Muscle of leg (tissue), 11 donors: ENCODE results near the gene MGAT5. TPM values are rescaled to one million over a fixed set of nuclear protein-coding genes. Genes with fewer than 3 reads are reported as not detected.

ENCODE experiments used
- DNase-seq: peaks from one replicate; pipeline ENCODE4 v3.0.0; 2013
- H3K27ac ChIP-seq: one replicate; pipeline ENCODE4 v1.5.1; 2013; ENCODE audit warnings: mild to moderate bottlenecking, low read length, control low read depth
- H3K27me3 ChIP-seq: one replicate; pipeline ENCODE4 v1.6.1; 2013; ENCODE audit warnings: low read length; ENCODE audit not compliant: control insufficient read depth, insufficient read depth
- H3K36me3 ChIP-seq: one replicate; pipeline ENCODE4 v1.6.1; 2013; ENCODE audit warnings: low read length; ENCODE audit not compliant: control insufficient read depth, insufficient read depth
- H3K4me1 ChIP-seq: one replicate; pipeline ENCODE4 v1.6.1; 2013; ENCODE audit warnings: low read length; ENCODE audit not compliant: control insufficient read depth, insufficient read depth
- H3K4me3 ChIP-seq: one replicate; pipeline ENCODE4 v1.5.1; 2013; ENCODE audit warnings: low read length, control low read depth
- H3K9me3 ChIP-seq: replicated peaks from 2 replicates; pipeline ENCODE4 v1.6.1; 2013; ENCODE audit warnings: low read depth, low read length; ENCODE audit not compliant: control insufficient read depth
- WGBS: methylation state at CpG from one replicate; pipeline ENCODE4 v1.1.5; 2013; ENCODE audit warnings: missing lambda C conversion rate; ENCODE audit not compliant: insufficient coverage; 5-methylcytosine and 5-hydroxymethylcytosine counted together
- polyA plus RNA-seq, 8 donors: library from polyadenylated mRNA; unstranded; fragments of 120-200 nt; gene quantifications; one replicate each; pipeline versions ENCODE4 v1.2.1 to v1.2.3, GENCODE V29; 2013; ENCODE audit warnings: inconsistent platforms in 1 of 8, low replicate concordance in 1 of 8; ENCODE audit not compliant: insufficient read length in 8 of 8, insufficient read depth in 1 of 8
- total RNA-seq: library from RNA; stranded (reverse); fragments of 120-200 nt; gene quantifications from one replicate; pipeline ENCODE4 v1.2.4, GENCODE V29; 2013

The MGAT5 gene
- total and polyA plus RNA-seq, 9 donors = 14.5 to 29.7 (median 23.8) TPM

DNA sequence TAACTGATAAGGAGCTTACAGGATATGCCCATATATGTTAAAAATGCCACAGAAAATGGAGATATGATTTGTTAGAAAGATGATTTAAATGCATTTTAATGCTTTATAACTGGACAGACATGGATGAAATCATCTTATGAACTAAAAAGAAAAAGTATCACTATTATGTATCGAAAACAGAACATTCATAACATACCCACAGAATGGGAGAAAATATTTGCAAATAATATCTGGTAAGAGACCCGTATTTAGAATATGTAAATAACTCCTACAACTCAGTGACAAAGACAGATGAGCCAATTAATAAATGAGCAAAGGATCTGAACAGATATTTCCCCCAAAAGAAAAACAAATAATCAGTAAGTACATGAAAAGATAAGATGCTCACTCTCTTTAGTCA is 24.3 kb upstream of the MGAT5 start:
- Histone ChIP-seq H3K36me3 (no peaks in the 10 kb centered on the region), H3K4me1 (no peaks in the 10 kb centered on the region), H3K27me3 (no peaks in the 10 kb centered on the region), H3K4me3 (no peak overlapping the region), H3K27ac (no peak overlapping the region), H3K9me3 (peaks cover 7% of the 10 kb centered on the region)
- no CpG with 5 or more reads among the region's 2 CpGs for WGBS
- DNase-seq = no peak

DNA sequence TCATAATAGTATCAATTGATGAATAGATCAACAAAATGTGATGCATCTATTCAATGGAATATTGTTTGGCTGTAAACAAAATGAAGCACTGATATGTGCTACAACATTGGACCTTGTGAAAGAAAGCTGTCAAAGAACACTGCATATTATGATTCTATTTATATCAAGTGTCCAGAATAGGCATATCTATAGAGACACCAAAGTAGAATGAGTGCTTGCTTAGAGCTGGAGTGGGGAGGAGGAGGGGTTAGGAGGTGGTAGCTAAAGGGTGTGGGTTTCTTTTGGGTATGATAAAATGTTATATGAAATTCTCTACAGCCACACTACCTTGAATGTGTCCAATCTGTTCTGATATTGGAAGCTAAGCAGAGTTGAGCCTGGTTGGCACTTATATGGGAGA is 23.0 kb upstream of the MGAT5 start:
- no peak overlapping the region for H3K27ac ChIP-seq

DNA sequence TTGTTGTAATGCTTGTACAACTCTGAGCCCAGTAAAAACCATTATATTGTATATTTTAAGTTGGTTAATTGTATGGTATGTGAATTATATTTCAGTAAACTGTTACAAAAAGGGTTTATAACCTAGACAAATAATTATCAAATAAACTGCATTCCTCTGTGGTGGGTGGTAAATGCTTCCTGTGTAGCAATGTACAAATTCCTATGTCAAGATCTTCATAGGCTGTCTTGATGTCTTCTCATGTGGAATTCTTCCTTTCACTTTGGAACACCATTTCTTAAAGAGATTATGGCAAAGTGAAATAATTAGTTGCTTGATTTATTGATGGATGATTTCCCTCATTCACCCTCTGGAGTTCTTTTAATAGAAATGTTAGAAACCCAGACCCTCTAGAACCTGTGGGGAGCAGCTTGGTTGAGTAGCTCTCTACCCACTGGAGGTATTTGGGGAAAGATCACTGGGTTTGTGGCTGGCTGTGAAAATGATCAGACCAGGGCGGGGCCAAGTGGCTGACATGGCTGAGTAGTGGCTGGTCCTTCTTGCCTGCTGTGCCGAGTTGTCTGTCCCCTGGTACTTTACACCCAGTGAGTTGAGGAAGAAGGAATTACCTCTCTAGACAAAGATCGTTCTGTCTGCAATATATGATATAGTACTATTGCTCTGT is 22.4 kb upstream of the MGAT5 start:
- DNase-seq = no peak
- peaks cover 2% of the 10 kb centered on the region for H3K36me3 ChIP-seq
- no peaks in the 10 kb centered on the region for H3K27me3 ChIP-seq
- 100% methylated on average over 1 of the region's 3 CpGs for WGBS
- H3K4me3 ChIP-seq = no peak overlapping the region
- H3K9me3 ChIP-seq = peaks cover 7% of the 10 kb centered on the region
- no peaks in the 10 kb centered on the region for H3K4me1 ChIP-seq
- H3K27ac ChIP-seq = no peak overlapping the region

More for the DNA sequence above, 23.0 kb upstream of the MGAT5 start:
- Histone ChIP-seq H3K36me3 (peaks cover under 1% of the 10 kb centered on the region), H3K27me3 (no peaks in the 10 kb centered on the region), H3K4me3 (no peak overlapping the region), H3K4me1 (no peaks in the 10 kb centered on the region), H3K9me3 (peaks cover 7% of the 10 kb centered on the region)
- DNase-seq = no peak

DNA sequence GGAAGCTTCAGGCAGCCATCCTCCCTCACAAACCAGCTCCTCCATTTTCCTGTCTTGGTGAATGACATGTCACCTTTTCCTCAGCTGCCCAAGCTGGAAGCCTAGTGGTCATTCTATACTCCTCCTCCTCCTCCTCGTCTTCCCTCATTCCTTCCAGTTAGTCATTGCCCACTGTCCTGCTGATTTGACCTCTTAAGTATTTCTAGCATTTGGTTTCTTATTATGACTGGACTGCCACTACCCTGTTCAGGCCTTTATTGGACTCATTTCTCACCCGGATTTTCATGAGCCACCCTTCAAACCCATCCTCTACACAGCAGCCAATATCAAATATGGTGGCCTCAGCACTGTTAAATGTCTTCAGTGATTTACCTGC is 21.9 kb upstream of the MGAT5 start:
- WGBS = 94% methylated on average over 2 of the region's 2 CpGs
- DNase-seq = no peak
- no peaks in the 10 kb centered on the region for H3K4me1 ChIP-seq
- H3K27ac ChIP-seq = no peak overlapping the region
- H3K9me3 ChIP-seq = peaks cover 7% of the 10 kb centered on the region
- H3K4me3 ChIP-seq = no peak overlapping the region
- no peaks in the 10 kb centered on the region for H3K27me3 ChIP-seq
- H3K36me3 ChIP-seq = peaks cover 2% of the 10 kb centered on the region

DNA sequence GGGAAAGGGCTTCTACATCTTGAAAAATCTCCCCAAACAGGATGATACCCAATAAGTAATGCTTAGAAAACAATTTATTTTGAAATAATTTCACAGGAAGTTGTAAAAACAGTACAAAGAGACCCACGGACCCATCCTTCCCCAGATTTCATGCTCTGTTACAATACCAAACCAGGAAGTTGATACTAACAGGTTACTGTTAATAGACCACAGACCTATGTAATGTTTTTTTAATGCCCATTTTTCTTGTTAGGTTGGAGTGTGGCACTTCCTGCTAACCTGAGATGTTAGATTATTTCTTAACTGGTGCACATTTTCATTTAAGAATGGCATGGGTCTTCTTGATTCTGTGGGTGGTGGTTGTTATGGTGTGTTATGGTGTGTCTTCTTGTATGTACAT is 21.4 kb upstream of the MGAT5 start:
- no peak for DNase-seq
- no CpG with 5 or more reads among the region's 1 CpG for WGBS
- no peak overlapping the region for H3K4me3 ChIP-seq
- H3K4me1 ChIP-seq = no peaks in the 10 kb centered on the region
- peaks cover 2% of the 10 kb centered on the region for H3K36me3 ChIP-seq
- H3K27me3 ChIP-seq = no peaks in the 10 kb centered on the region
- peaks cover 7% of the 10 kb centered on the region for H3K9me3 ChIP-seq
- no peak overlapping the region for H3K27ac ChIP-seq

DNA sequence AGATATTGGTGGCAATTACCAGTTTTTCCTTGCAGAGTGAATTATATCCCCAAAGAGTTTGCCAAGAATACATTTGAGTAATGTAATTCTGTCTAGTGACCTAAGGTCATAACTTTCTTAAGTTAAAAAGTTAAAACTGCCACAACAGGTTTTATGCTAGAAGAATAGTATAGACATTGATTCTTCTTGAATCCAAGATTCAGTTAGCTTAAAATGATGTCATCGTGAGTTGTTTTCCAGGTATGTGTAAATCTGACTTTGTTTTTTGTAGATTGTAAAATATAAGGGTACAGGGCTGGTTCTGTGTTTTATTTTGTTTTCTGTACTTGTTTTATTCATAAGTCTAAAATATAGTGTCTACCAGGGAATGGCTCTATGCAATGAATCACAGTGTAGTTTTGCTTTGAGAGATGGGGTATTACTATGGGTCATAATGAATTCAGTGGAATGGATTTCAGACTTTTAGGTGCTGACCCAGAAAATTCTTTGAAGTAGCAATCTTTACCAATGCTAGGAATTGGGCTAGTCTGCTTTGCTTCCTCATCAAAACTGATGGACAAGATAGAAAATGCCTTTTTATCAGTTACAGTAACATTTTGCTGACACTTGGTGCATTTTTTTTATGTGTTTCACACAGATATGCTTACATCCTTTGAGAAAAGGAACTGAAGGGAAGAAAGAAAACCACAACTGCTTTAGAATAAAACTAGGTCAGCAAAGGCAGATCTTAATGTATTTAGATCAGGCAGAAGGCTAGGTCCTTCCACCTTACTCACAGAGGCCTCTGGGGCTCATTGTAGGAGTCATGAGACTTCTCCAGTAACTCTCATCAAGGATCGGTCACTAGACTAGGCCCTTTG is 20.8 kb upstream of the MGAT5 start:
- Histone ChIP-seq H3K36me3 (peaks cover 2% of the 10 kb centered on the region), H3K27me3 (no peaks in the 10 kb centered on the region), H3K4me1 (no peaks in the 10 kb centered on the region), H3K27ac (no peak overlapping the region), H3K9me3 (peaks cover 7% of the 10 kb centered on the region), H3K4me3 (no peak overlapping the region)
- WGBS = 100% methylated on average over 1 of the region's 2 CpGs
- peak; percentile 43 for DNase-seq

DNA sequence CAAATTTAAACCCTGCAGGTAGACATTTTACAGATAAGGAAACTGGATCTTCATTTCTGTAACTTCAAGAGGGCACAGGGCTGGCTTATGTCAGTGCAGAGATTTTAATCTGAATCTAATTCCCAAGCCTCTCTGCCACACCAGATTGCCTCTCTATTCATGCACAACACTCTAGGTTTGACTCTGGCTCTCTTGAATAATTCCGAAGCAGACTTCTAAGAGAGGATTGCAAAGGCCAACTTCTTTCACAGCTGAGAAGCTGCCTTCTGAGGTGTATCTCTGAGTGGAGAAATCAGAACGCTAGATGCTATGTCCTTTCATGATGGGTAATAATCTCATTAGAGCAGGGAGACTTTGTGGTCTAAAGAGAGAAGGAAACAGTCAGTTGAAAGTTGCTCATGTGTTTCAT is 20.1 kb upstream of the MGAT5 start:
- no peak for DNase-seq
- H3K36me3 ChIP-seq = peaks cover 2% of the 10 kb centered on the region
- peaks cover under 1% of the 10 kb centered on the region for H3K9me3 ChIP-seq
- no peaks in the 10 kb centered on the region for H3K27me3 ChIP-seq
- H3K4me1 ChIP-seq = no peaks in the 10 kb centered on the region
- WGBS = 86% methylated on average over 1 of the region's 2 CpGs
- H3K4me3 ChIP-seq = no peak overlapping the region
- H3K27ac ChIP-seq = no peak overlapping the region

DNA sequence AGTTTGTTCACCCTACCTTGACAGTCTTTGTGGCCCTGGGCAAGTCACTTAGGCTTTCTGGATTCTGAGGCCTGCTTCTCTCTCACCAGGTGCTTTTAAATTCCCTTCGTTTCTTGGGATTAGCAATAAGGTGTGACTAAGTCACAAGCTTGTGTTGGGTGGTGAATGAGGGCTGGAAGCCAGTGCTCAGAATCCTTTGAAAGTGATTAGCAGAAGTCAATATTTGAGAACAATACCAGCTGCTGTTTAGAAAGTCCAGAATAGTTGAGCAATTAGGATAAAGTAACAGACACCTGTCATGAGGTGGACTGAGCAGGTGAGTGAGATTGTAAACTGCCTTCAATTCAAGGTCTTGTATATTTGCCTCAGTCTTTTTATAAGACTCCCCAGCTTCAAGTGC is 19.3 kb upstream of the MGAT5 start:
- 33% methylated on average over 1 of the region's 1 CpG for WGBS
- Histone ChIP-seq H3K4me3 (no peak overlapping the region), H3K27me3 (no peaks in the 10 kb centered on the region), H3K27ac (no peak overlapping the region), H3K4me1 (no peaks in the 10 kb centered on the region), H3K9me3 (no peaks in the 10 kb centered on the region), H3K36me3 (peaks cover 2% of the 10 kb centered on the region)
- DNase-seq = no peak

DNA sequence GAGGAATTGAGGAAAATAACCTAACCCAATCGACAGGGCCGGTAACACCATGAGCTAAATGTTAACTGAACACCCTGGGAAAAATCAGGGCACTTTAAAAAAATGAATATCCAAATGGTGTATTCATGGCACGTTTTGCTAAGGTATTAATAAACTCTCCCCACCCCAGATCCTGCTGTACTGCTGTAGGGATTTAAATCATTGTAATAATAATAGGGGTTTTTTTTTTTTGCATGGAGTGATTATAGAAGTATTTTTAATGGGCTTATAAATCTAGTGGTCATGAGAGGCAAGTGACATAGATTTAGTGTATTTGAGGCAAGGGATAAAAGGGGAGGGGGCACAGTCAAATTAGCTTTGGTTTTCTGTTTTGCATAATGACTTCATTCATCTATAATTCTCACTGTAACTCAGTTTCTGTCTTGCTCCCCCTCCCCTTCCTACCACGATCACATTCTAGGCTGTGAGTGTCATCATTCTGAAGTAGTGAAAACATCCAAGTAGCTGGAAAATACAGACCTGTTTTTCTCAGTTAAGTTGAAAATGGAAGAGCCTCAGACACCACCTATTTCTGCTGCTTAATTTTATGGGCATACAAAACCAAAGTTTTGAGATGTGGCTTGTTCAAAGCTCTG is 18.2 kb upstream of the MGAT5 start:
- peaks cover 2% of the 10 kb centered on the region for H3K36me3 ChIP-seq
- H3K4me3 ChIP-seq = no peak overlapping the region
- H3K27me3 ChIP-seq = no peaks in the 10 kb centered on the region
- peaks cover 2% of the 10 kb centered on the region for H3K4me1 ChIP-seq
- 86% methylated on average over 2 of the region's 4 CpGs for whole genome bisulfite sequencing
- H3K27ac ChIP-seq = no peak overlapping the region
- DNase-seq = no peak
- H3K9me3 ChIP-seq = no peaks in the 10 kb centered on the region

DNA sequence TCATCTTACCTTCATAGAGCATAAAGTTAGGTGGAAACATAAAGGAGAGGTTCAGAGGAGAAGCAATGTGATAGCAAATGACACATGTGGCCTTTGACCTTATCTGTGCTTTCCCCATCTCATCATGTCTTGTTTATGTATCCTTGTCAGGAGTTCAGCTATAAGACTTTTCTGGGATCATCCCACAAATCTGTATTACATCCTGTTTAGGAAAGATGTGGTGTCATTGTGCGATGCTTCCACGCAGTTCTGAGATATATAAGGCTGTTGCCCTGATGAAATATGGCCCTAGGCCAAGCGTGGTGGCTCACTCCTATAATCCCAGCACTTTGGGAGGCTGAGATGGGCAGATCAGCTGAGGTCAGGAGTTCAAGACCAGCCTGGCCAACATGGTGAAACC is 15.5 kb upstream of the MGAT5 start:
- Histone ChIP-seq H3K27me3 (no peaks in the 10 kb centered on the region), H3K27ac (no peak overlapping the region), H3K9me3 (no peaks in the 10 kb centered on the region), H3K4me3 (no peak overlapping the region), H3K4me1 (peaks cover 2% of the 10 kb centered on the region), H3K36me3 (peaks cover 2% of the 10 kb centered on the region)
- no peak for DNase-seq
- WGBS = no CpG with 5 or more reads among the region's 3 CpGs
